Myocyte (in vitro differentiated cells): Measurements from ENCODE around the gene CD80. TPM values are rescaled to one million over a fixed set of nuclear protein-coding genes. Genes with fewer than 3 reads are reported as not detected.
"Not testable (repeated sequence)": the region's sequence is repeated elsewhere in the genome, so short reads cannot be mapped to it uniquely, and the experiment has no call there.

Source experiments
- DNase-seq: peaks from one replicate; pipeline ENCODE4 v3.0.0-alpha.2; 2012; ENCODE audit warnings: low read depth
- total RNA-seq: library from RNA; depleted of rRNA; stranded (reverse); fragments of >200 nt; gene quantifications from 2 replicates; pipeline ENCODE4 v1.2.3, GENCODE V29; 2014

Gene CD80
- total RNA-seq, 1 donor from 2014 or later, result 0.21 TPM

- no peak for DNase-seq
Measured at GRCh38 chr3:119585208-119585607, 25.8 kb upstream of the CD80 start.

GRCh38 chr3:119582178-119582577 lies 22.8 kb upstream of the CD80 start:
- no peak for DNase-seq

GRCh38 chr3:119580067-119580760 lies 20.8 kb upstream of the CD80 start:
- DNase-seq, result peak; percentile 66

- DNase-seq, result peak; percentile 89
Measured at GRCh38 chr3:119579366-119580066, 20.1 kb upstream of the CD80 start, which contains the start of gene ADPRH. TSS of gene ADPRH (plus strand) at chr3:119579492. CDS start at chr3:119582170, 2,678 bp downstream.

- DNase-seq, result no peak
Measured at GRCh38 chr3:119575507-119575906, 16.1 kb upstream of the CD80 start.

- DNase-seq, result no peak
Measured at GRCh38 chr3:119571688-119572087, 12.3 kb upstream of the CD80 start.

- DNase-seq, result peak; percentile 40
Measured at GRCh38 chr3:119571230-119571629, 11.8 kb upstream of the CD80 start.

GRCh38 chr3:119570229-119570628 lies 10.8 kb upstream of the CD80 start:
- no peak for DNase-seq

GRCh38 chr3:119569156-119569555 lies 9.7 kb upstream of the CD80 start:
- DNase-seq, result no peak

GRCh38 chr3:119563334-119563733 lies 3.9 kb upstream of the CD80 start:
- not testable (repeated sequence) for DNase-seq

- peak; percentile 11 for DNase-seq
Measured at GRCh38 chr3:119562307-119562961, 3.0 kb upstream of the CD80 start.

GRCh38 chr3:119560160-119560559 lies 746 bp upstream of the CD80 start:
- DNase-seq, result no peak

GRCh38 chr3:119558626-119559317 lies 642 bp downstream of the CD80 start:
- DNase-seq, result no peak

- no peak for DNase-seq
Measured at GRCh38 chr3:119557877-119558269, 1.5 kb downstream of the CD80 start.

- no peak for DNase-seq
Measured at GRCh38 chr3:119557192-119557876, 2.1 kb downstream of the CD80 start.

- DNase-seq, result no peak
Measured at GRCh38 chr3:119555929-119556328, 3.5 kb downstream of the CD80 start.

GRCh38 chr3:119555309-119555735 lies 4.1 kb downstream of the CD80 start:
- DNase-seq, result no peak

GRCh38 chr3:119553823-119554415 lies 5.5 kb downstream of the CD80 start:
- no peak for DNase-seq

GRCh38 chr3:119552928-119553327 lies 6.5 kb downstream of the CD80 start:
- DNase-seq, result not testable (repeated sequence)

GRCh38 chr3:119551598-119551997 lies 7.8 kb downstream of the CD80 start:
- DNase-seq, result no peak
